PC-9 (cell line): ENCODE measurements around the gene PPP1R9A.

ENCODE experiments used
- CTCF ChIP-seq: fragments of 200-600 bp; sonication (generic); conservative IDR thresholded peaks from 2 replicates; pipeline ENCODE4 v1.6.1; 2017; ENCODE audit warnings: mixed run types, antibody characterized with exemption, mild to moderate bottlenecking, moderate library complexity
- EZH2 ChIP-seq: fragments of 200-600 bp; sonication (generic); IDR thresholded peaks from 2 replicates; pipeline ENCODE4 v1.8.0; 2017; ENCODE audit warnings: antibody characterized with exemption, low read depth

GRCh38 chr7:95105627-95106026, 198.2 kb downstream of the PPP1R9A start:
- TF ChIP-seq CTCF (no peak), EZH2 (no peak)
